Measurements from ENCODE around the gene P2RX1. TPM values are rescaled to one million over a fixed set of nuclear protein-coding genes. Genes with fewer than 3 reads are reported as not detected.

P2RX1 gene
- total RNA-seq, 2 experiments from 2014 or later = 0.34 to 1.0 TPM

DNA sequence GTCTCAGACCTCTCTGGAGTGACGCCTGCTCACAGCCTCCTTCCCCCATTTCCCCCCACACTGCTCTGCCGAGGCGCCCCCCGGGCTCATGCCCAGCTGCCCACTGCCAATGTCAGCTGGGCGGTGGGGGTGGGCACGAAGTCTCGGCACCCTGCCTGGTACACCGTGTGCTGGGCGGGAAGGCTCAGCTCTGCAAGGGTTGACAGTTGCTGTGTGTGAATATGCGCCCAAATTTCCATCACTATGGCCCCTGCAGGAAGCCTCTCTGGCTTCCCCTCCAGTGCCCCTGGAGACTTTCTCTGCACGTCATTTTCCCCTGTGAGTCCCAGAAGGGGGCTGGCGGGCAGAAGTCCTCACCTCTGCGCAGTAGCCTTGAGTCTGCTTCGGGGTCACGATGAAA, 11.8 kb downstream of the P2RX1 start:
- CTCF ChIA-PET = no interaction called here
- Histone ChIP-seq H3K4me3 (ENCODE audit: low read length) (no peak overlapping the region), H3K9me3 (ENCODE audit: control insufficient read depth in 1 of 2, insufficient read depth in 1 of 2, low read length in 2 of 2) (no peaks in the 10 kb centered on the region), H3K27ac (ENCODE audit: low read depth in 1 of 2, low read length in 2 of 2) (no peak overlapping the region), H3K4me1 (ENCODE audit: insufficient read depth, low read length) (no peaks in the 10 kb centered on the region), H3K27me3 (ENCODE audit: control insufficient read depth in 1 of 2, insufficient read depth in 2 of 2, low read length in 2 of 2) (no peaks in the 10 kb centered on the region), H3K36me3 (ENCODE audit: insufficient read depth, low read length) (no peaks in the 10 kb centered on the region)
- H3K36me3 Mint-ChIP-seq (ENCODE audit: low read depth) = no peaks in the 10 kb centered on the region
- POLR2A ChIA-PET = no interaction called here
- no peak overlapping the region for H3K27ac Mint-ChIP-seq
- no peaks in the 10 kb centered on the region for H3K4me1 Mint-ChIP-seq (ENCODE audit: low read depth)
- H3K27me3 Mint-ChIP-seq = no peaks in the 10 kb centered on the region
- H3K4me3 Mint-ChIP-seq = no peak overlapping the region
- intact Hi-C loops (cut with DNase I, micrococcal nuclease) = no loop called here
- DNase-seq (no peak), ATAC-seq (ENCODE audit: poor library complexity) (no peak)
- no peaks in the 10 kb centered on the region for H3K9me3 Mint-ChIP-seq
- TF ChIP-seq, protein P1, sequence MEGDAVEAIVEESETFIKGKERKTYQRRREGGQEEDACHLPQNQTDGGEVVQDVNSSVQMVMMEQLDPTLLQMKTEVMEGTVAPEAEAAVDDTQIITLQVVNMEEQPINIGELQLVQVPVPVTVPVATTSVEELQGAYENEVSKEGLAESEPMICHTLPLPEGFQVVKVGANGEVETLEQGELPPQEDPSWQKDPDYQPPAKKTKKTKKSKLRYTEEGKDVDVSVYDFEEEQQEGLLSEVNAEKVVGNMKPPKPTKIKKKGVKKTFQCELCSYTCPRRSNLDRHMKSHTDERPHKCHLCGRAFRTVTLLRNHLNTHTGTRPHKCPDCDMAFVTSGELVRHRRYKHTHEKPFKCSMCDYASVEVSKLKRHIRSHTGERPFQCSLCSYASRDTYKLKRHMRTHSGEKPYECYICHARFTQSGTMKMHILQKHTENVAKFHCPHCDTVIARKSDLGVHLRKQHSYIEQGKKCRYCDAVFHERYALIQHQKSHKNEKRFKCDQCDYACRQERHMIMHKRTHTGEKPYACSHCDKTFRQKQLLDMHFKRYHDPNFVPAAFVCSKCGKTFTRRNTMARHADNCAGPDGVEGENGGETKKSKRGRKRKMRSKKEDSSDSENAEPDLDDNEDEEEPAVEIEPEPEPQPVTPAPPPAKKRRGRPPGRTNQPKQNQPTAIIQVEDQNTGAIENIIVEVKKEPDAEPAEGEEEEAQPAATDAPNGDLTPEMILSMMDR (IDR thresholded peaks at IDR 0.05) = no peak

DNA sequence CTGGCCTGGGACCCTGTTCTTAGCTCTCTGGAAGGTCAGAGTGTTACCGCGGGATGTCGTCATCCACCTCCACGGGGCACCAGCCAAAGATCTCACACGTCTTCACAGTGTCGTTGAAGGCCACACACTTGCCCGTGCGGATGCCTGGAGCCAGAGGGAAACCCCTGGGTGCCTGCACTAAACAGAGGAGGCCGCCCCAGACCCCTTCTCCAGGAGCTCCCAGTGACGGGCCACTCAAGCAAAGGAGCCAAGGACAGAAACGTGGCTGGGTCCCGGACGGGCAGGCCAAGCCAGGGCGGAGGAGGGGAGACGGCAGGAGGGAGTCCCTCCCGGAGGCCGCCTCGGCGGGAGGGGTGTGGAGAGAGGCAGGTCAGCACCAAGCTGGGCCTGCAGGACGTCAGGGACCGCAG, 12.4 kb downstream of the P2RX1 start:
- no peak overlapping the region for H3K4me3 Mint-ChIP-seq
- H3K36me3 ChIP-seq (ENCODE audit: insufficient read depth, low read length) = no peaks in the 10 kb centered on the region
- ChIA-PET POLR2A (no interaction called here), CTCF (no interaction called here)
- intact Hi-C loops (cut with DNase I, micrococcal nuclease) = no loop called here
- H3K4me1 ChIP-seq (ENCODE audit: insufficient read depth, low read length) = no peaks in the 10 kb centered on the region
- no peaks in the 10 kb centered on the region for H3K4me1 Mint-ChIP-seq (ENCODE audit: low read depth)
- H3K27ac ChIP-seq (ENCODE audit: low read depth in 1 of 2, low read length in 2 of 2) = no peak overlapping the region
- TF ChIP-seq, protein P1 (IDR thresholded peaks at IDR 0.05) = no peak
- H3K36me3 Mint-ChIP-seq (ENCODE audit: low read depth) = no peaks in the 10 kb centered on the region
- no peak for DNase-seq
- H3K27ac Mint-ChIP-seq = no peak overlapping the region
- no peak overlapping the region for H3K4me3 ChIP-seq (ENCODE audit: low read length)
- H3K9me3 ChIP-seq (ENCODE audit: control insufficient read depth in 1 of 2, insufficient read depth in 1 of 2, low read length in 2 of 2) = no peaks in the 10 kb centered on the region
- no peaks in the 10 kb centered on the region for H3K9me3 Mint-ChIP-seq
- H3K27me3 ChIP-seq (ENCODE audit: control insufficient read depth in 1 of 2, insufficient read depth in 2 of 2, low read length in 2 of 2) = no peaks in the 10 kb centered on the region
- H3K27me3 Mint-ChIP-seq = no peaks in the 10 kb centered on the region
- no peak for ATAC-seq (ENCODE audit: poor library complexity)

DNA sequence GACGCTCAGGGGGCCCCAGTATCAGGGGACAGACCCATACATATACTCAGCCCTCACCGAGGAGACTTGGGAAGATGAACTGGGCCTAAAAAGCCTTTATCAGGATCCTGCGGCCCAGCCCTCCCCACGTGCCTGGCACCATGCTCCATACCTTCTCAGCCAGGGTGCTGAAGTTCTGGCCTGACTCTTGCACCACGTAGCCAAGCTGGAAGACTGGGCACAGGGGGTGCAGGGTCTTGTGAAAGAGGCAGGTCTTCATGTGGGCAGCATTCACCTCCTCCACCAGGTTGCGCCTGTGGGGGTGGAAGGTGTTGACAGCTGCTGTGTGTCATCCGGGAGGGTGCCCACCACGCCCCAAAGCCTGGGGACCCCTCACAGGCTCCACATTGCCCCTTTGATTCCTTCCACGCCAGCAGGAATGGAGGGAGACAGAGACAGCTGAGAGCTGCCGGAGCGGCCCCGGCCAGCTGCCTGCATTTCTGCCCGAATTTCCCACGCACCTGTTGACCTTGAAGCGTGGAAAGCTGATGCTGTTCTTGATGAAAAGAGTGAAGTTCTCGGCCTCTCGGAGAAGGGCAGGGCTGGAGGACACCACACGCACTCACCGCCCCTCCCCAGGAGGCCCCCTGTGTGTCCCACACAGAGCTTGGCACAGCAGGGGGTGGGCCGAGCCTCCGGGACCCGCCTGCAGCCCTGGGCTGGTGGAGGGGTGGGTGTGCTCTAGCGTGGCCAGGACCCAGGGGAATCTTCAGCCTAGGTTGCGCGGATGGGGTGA, 13.0 kb downstream of the P2RX1 start:
- TF ChIP-seq, protein P1 (IDR thresholded peaks at IDR 0.05) = no peak
- DNase-seq (no peak), ATAC-seq (ENCODE audit: poor library complexity) (no peak)
- intact Hi-C loops (cut with DNase I, micrococcal nuclease) = no loop called here
- Histone ChIP-seq H3K4me3 (ENCODE audit: low read length) (no peak overlapping the region), H3K27ac (ENCODE audit: low read depth in 1 of 2, low read length in 2 of 2) (no peak overlapping the region), H3K36me3 (ENCODE audit: insufficient read depth, low read length) (no peaks in the 10 kb centered on the region), H3K4me1 (ENCODE audit: insufficient read depth, low read length) (no peaks in the 10 kb centered on the region), H3K27me3 (ENCODE audit: control insufficient read depth in 1 of 2, insufficient read depth in 2 of 2, low read length in 2 of 2) (no peaks in the 10 kb centered on the region), H3K9me3 (ENCODE audit: control insufficient read depth in 1 of 2, insufficient read depth in 1 of 2, low read length in 2 of 2) (no peaks in the 10 kb centered on the region)
- H3K27ac Mint-ChIP-seq = no peak overlapping the region
- ChIA-PET POLR2A (no interaction called here), CTCF (no interaction called here)
- H3K4me1 Mint-ChIP-seq (ENCODE audit: low read depth) = no peaks in the 10 kb centered on the region
- no peaks in the 10 kb centered on the region for H3K36me3 Mint-ChIP-seq (ENCODE audit: low read depth)
- no peaks in the 10 kb centered on the region for H3K27me3 Mint-ChIP-seq
- H3K9me3 Mint-ChIP-seq = no peaks in the 10 kb centered on the region
- H3K4me3 Mint-ChIP-seq = no peak overlapping the region
